ENCODE measurements around the gene IFITM5.

Gene IFITM5

DNA sequence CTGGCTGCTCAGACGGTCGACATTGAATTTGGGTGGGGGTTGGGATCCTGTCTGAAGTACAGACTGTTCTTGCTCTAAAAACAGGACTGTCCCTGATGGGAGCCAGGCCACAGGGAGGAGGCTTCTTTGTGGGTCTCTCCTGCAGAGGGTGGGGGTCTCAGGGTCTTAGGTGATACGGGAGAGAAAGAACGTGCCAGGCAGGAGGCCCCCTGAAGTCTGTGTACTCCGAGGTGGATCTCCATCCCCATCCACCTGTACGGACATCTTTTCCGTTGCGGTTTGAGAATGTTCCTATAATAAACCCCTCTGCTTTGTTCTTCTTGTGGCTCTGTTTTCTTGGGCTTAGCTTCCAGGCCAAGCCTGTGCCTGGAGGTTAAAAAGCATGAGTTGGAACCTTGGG, 46.7 kb downstream of the IFITM5 start:
- no peak for TF ChIP-seq CSDC2 (CRISPR knock-in tag; IDR thresholded peaks at IDR 0.05)
- TF ChIP-seq ZNF70 (CRISPR knock-in tag; IDR thresholded peaks at IDR 0.05) = no peak
- TF ChIP-seq ZNF8 (CRISPR knock-in tag; IDR thresholded peaks at IDR 0.05) = no peak
- no peak for TF ChIP-seq ISL1 (CRISPR knock-in tag; IDR thresholded peaks at IDR 0.05)
- no peak for TF ChIP-seq SNAI2 (CRISPR knock-in tag; IDR thresholded peaks at IDR 0.05)
- TF ChIP-seq, protein P1, sequence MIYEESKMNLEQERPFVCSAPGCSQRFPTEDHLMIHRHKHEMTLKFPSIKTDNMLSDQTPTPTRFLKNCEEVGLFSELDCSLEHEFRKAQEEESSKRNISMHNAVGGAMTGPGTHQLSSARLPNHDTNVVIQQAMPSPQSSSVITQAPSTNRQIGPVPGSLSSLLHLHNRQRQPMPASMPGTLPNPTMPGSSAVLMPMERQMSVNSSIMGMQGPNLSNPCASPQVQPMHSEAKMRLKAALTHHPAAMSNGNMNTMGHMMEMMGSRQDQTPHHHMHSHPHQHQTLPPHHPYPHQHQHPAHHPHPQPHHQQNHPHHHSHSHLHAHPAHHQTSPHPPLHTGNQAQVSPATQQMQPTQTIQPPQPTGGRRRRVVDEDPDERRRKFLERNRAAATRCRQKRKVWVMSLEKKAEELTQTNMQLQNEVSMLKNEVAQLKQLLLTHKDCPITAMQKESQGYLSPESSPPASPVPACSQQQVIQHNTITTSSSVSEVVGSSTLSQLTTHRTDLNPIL (CRISPR knock-in tag; IDR thresholded peaks at IDR 0.05; ENCODE audit: low read depth) = no peak
- TF ChIP-seq TCF4 (CRISPR knock-in tag; IDR thresholded peaks at IDR 0.05; ENCODE audit: borderline replicate concordance) = no peak
- TF ChIP-seq ESRRG (CRISPR knock-in tag; IDR thresholded peaks at IDR 0.05) = no peak
- TF ChIP-seq, protein P2, sequence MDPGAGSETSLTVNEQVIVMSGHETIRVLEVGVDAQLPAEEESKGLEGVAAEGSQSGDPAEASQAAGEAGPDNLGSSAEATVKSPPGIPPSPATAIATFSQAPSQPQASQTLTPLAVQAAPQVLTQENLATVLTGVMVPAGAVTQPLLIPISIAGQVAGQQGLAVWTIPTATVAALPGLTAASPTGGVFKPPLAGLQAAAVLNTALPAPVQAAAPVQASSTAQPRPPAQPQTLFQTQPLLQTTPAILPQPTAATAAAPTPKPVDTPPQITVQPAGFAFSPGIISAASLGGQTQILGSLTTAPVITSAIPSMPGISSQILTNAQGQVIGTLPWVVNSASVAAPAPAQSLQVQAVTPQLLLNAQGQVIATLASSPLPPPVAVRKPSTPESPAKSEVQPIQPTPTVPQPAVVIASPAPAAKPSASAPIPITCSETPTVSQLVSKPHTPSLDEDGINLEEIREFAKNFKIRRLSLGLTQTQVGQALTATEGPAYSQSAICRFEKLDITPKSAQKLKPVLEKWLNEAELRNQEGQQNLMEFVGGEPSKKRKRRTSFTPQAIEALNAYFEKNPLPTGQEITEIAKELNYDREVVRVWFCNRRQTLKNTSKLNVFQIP (CRISPR knock-in tag; IDR thresholded peaks at IDR 0.05; ENCODE audit: borderline replicate concordance, low read depth) = no peak
- TF ChIP-seq, protein P3, sequence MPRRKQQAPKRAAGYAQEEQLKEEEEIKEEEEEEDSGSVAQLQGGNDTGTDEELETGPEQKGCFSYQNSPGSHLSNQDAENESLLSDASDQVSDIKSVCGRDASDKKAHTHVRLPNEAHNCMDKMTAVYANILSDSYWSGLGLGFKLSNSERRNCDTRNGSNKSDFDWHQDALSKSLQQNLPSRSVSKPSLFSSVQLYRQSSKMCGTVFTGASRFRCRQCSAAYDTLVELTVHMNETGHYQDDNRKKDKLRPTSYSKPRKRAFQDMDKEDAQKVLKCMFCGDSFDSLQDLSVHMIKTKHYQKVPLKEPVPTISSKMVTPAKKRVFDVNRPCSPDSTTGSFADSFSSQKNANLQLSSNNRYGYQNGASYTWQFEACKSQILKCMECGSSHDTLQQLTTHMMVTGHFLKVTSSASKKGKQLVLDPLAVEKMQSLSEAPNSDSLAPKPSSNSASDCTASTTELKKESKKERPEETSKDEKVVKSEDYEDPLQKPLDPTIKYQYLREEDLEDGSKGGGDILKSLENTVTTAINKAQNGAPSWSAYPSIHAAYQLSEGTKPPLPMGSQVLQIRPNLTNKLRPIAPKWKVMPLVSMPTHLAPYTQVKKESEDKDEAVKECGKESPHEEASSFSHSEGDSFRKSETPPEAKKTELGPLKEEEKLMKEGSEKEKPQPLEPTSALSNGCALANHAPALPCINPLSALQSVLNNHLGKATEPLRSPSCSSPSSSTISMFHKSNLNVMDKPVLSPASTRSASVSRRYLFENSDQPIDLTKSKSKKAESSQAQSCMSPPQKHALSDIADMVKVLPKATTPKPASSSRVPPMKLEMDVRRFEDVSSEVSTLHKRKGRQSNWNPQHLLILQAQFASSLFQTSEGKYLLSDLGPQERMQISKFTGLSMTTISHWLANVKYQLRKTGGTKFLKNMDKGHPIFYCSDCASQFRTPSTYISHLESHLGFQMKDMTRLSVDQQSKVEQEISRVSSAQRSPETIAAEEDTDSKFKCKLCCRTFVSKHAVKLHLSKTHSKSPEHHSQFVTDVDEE (CRISPR knock-in tag; IDR thresholded peaks at IDR 0.05) = no peak
- TF ChIP-seq BACH2 (CRISPR knock-in tag; IDR thresholded peaks at IDR 0.05; ENCODE audit: borderline replicate concordance) = no peak
- no peak for TF ChIP-seq PPARA (CRISPR knock-in tag; IDR thresholded peaks at IDR 0.05; ENCODE audit: borderline replicate concordance)
- TF ChIP-seq, protein P4, sequence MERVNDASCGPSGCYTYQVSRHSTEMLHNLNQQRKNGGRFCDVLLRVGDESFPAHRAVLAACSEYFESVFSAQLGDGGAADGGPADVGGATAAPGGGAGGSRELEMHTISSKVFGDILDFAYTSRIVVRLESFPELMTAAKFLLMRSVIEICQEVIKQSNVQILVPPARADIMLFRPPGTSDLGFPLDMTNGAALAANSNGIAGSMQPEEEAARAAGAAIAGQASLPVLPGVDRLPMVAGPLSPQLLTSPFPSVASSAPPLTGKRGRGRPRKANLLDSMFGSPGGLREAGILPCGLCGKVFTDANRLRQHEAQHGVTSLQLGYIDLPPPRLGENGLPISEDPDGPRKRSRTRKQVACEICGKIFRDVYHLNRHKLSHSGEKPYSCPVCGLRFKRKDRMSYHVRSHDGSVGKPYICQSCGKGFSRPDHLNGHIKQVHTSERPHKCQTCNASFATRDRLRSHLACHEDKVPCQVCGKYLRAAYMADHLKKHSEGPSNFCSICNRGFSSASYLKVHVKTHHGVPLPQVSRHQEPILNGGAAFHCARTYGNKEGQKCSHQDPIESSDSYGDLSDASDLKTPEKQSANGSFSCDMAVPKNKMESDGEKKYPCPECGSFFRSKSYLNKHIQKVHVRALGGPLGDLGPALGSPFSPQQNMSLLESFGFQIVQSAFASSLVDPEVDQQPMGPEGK (CRISPR knock-in tag; IDR thresholded peaks at IDR 0.05; ENCODE audit: borderline replicate concordance) = no peak
- no peak for TF ChIP-seq ZNF565 (CRISPR knock-in tag; conservative IDR thresholded peaks at IDR 0.05; ENCODE audit: low read depth)
- no peak for ATAC-seq

DNA sequence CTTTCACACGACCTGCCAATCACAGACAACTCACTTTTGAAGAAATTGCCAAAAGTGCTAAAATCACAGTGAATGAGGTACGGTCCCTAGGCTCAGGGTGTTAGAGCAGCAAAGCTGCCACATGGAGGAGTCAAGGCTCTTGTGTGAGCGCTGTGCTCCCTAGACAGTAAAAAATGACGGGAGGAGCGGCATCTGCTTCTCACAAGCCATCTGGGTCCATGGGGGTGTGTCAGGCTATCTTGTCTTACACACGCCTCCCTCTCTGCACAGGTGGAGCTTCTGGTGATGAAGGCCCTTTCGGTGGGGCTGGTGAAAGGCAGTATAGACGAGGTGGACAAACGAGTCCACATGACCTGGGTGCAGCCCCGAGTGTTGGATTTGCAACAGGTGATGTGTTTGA, 47.8 kb downstream of the IFITM5 start:
- TF ChIP-seq, protein P4 (CRISPR knock-in tag; IDR thresholded peaks at IDR 0.05; ENCODE audit: borderline replicate concordance) = no peak
- TF ChIP-seq BACH2 (CRISPR knock-in tag; IDR thresholded peaks at IDR 0.05; ENCODE audit: borderline replicate concordance) (no peak), ESRRG (CRISPR knock-in tag; IDR thresholded peaks at IDR 0.05) (no peak), ZFP3 (CRISPR knock-in tag; IDR thresholded peaks at IDR 0.05) (no peak), ISL1 (CRISPR knock-in tag; IDR thresholded peaks at IDR 0.05) (no peak)
- TF ChIP-seq, protein P1 (CRISPR knock-in tag; IDR thresholded peaks at IDR 0.05; ENCODE audit: low read depth) = no peak
- TF ChIP-seq, protein P3 (CRISPR knock-in tag; IDR thresholded peaks at IDR 0.05) = no peak
- ATAC-seq = no peak
